ENCODE measurements around the gene NEU4.

Gene NEU4

GRCh38 chr2:241813644-241814392 is 4.8 kb downstream of the NEU4 start:
- peak in 1 of 2 donors; percentile 49 for DNase-seq (ENCODE audit: low read depth in 2 of 2)

GRCh38 chr2:241814393-241814642 is 5.3 kb downstream of the NEU4 start:
- DNase-seq (ENCODE audit: low read depth in 2 of 2): no peak
- H3K4me3 ChIP-seq (replicated peaks in 1 of 2; ENCODE audit: low read depth in 2 of 2, low read length in 2 of 2): no peak overlapping the region
- no peak for TF ChIP-seq CTCF (IDR thresholded peaks at IDR 0.05; ENCODE audit: low read depth, low read length)

More at GRCh38 chr2:241813644-241814392, 4.8 kb downstream of the NEU4 start:
- TF ChIP-seq CTCF (IDR thresholded peaks at IDR 0.05; ENCODE audit: low read depth, low read length): no peak
- H3K4me3 ChIP-seq (replicated peaks in 1 of 2; ENCODE audit: low read depth in 2 of 2, low read length in 2 of 2): no peak overlapping the region

GRCh38 chr2:241814643-241815476 is 5.9 kb downstream of the NEU4 start:
- DNase-seq (ENCODE audit: low read depth in 2 of 2): no peak
- no peak overlapping the region for H3K4me3 ChIP-seq (replicated peaks in 1 of 2; ENCODE audit: low read depth in 2 of 2, low read length in 2 of 2)
- no peak for TF ChIP-seq CTCF (IDR thresholded peaks at IDR 0.05; ENCODE audit: low read depth, low read length)

GRCh38 chr2:241815477-241816430 is 6.8 kb downstream of the NEU4 start:
- no peak for DNase-seq (ENCODE audit: low read depth in 2 of 2)
- no peak overlapping the region for H3K4me3 ChIP-seq (replicated peaks in 1 of 2; ENCODE audit: low read depth in 2 of 2, low read length in 2 of 2)
- TF ChIP-seq CTCF (IDR thresholded peaks at IDR 0.05; ENCODE audit: low read depth, low read length): no peak

GRCh38 chr2:241816431-241817121 is 7.6 kb downstream of the NEU4 start:
- no peak for TF ChIP-seq CTCF (IDR thresholded peaks at IDR 0.05; ENCODE audit: low read depth, low read length)
- no peak overlapping the region for H3K4me3 ChIP-seq (replicated peaks in 1 of 2; ENCODE audit: low read depth in 2 of 2, low read length in 2 of 2)
- DNase-seq (ENCODE audit: low read depth in 2 of 2): no peak

Measured in cardiac fibroblast (primary cell).